AG04449 (cell line): ENCODE measurements around the gene SPDYE18.
"Not testable (repeated sequence)": the region's sequence is repeated elsewhere in the genome, so short reads cannot be mapped to it uniquely, and the experiment has no call there.

Experiments used
- CTCF ChIA-PET: fragments of 350-600 bp; formaldehyde crosslinking; extraction: SDS; loops from one replicate; lab custom pipeline; 2021; ENCODE audit warnings: antibody characterized with exemption; lab: Yijun Ruan, JAX
- POLR2A ChIA-PET: fragments of 400-600, 350-600 bp; formaldehyde crosslinking; extraction: SDS; loops from one replicate; lab custom pipeline; 2020; ENCODE audit warnings: antibody characterized with exemption, inconsistent platforms; lab: Yijun Ruan, JAX
- DNase-seq: peaks from one replicate; pipeline ENCODE4 v3.0.0-alpha.2; 2010; ENCODE audit warnings: low read depth, low spot score
- H3K4me3 ChIP-seq: 2 replicates; pipeline ENCODE4 v1.5.1; 2011; ENCODE audit warnings: low read depth, mild to moderate bottlenecking, control low read depth, low read length

SPDYE18 gene

GRCh38 chr7:77032261-77032660 is 30.1 kb downstream of the SPDYE18 start, which contains the start of gene SPDYE17:
TSS of gene SPDYE17 (minus strand) at chr7:77032361. CDS start at chr7:77030570, 1,791 bp downstream.
- CTCF ChIA-PET, H3K4me3 ChIP-seq, POLR2A ChIA-PET, DNase-seq: not testable (repeated sequence)

GRCh38 chr7:77026349-77026748 is 36.0 kb downstream of the SPDYE18 start:
- DNase-seq, CTCF ChIA-PET, POLR2A ChIA-PET, H3K4me3 ChIP-seq: not testable (repeated sequence)

- CTCF ChIA-PET, POLR2A ChIA-PET, H3K4me3 ChIP-seq, DNase-seq: not testable (repeated sequence)
Measured at GRCh38 chr7:77010074-77010680, 52.2 kb downstream of the SPDYE18 start.

- DNase-seq, H3K4me3 ChIP-seq, POLR2A ChIA-PET, CTCF ChIA-PET: not testable (repeated sequence)
Measured at GRCh38 chr7:77008000-77008399, 54.4 kb downstream of the SPDYE18 start.

- H3K4me3 ChIP-seq, CTCF ChIA-PET, DNase-seq, POLR2A ChIA-PET: not testable (repeated sequence)
Measured at GRCh38 chr7:77006127-77007110, 55.9 kb downstream of the SPDYE18 start.

- POLR2A ChIA-PET, CTCF ChIA-PET: not testable (repeated sequence)
Measured at GRCh38 chr7:77005461-77006057, 56.8 kb downstream of the SPDYE18 start.

GRCh38 chr7:77004151-77004550 is 58.2 kb downstream of the SPDYE18 start:
- CTCF ChIA-PET, POLR2A ChIA-PET, DNase-seq, H3K4me3 ChIP-seq: not testable (repeated sequence)

More at GRCh38 chr7:77005461-77006057, 56.8 kb downstream of the SPDYE18 start:
- not testable (repeated sequence) for H3K4me3 ChIP-seq, DNase-seq

GRCh38 chr7:77003241-77003640 is 59.1 kb downstream of the SPDYE18 start:
- H3K4me3 ChIP-seq, POLR2A ChIA-PET, DNase-seq, CTCF ChIA-PET: not testable (repeated sequence)

GRCh38 chr7:77002678-77003233 is 59.6 kb downstream of the SPDYE18 start:
- DNase-seq, POLR2A ChIA-PET, H3K4me3 ChIP-seq, CTCF ChIA-PET: not testable (repeated sequence)

GRCh38 chr7:77002104-77002503 is 60.3 kb downstream of the SPDYE18 start:
- POLR2A ChIA-PET, DNase-seq, CTCF ChIA-PET, H3K4me3 ChIP-seq: not testable (repeated sequence)
